Rectal smooth muscle tissue (tissue), 1 donor: ENCODE results near the gene PIGA.

Experiments
- H3K27ac ChIP-seq: one replicate; pipeline ENCODE4 v1.7.0; 2013; ENCODE audit warnings: low read depth, low read length, inconsistent platforms
- H3K27me3 ChIP-seq: one replicate; pipeline ENCODE4 v1.7.0; 2013; ENCODE audit warnings: low read length; ENCODE audit not compliant: control insufficient read depth, insufficient read depth
- H3K36me3 ChIP-seq: one replicate; pipeline ENCODE4 v1.7.0; 2013; ENCODE audit warnings: low read length; ENCODE audit not compliant: control insufficient read depth, insufficient read depth
- H3K4me1 ChIP-seq: one replicate; pipeline ENCODE4 v1.7.0; 2013; ENCODE audit warnings: low read length; ENCODE audit not compliant: control insufficient read depth, insufficient read depth
- H3K4me3 ChIP-seq: one replicate; pipeline ENCODE4 v1.7.0; 2013; ENCODE audit warnings: low read length
- H3K9ac ChIP-seq: one replicate; pipeline ENCODE4 v1.7.0; 2013; ENCODE audit warnings: low read length

The PIGA gene

DNA sequence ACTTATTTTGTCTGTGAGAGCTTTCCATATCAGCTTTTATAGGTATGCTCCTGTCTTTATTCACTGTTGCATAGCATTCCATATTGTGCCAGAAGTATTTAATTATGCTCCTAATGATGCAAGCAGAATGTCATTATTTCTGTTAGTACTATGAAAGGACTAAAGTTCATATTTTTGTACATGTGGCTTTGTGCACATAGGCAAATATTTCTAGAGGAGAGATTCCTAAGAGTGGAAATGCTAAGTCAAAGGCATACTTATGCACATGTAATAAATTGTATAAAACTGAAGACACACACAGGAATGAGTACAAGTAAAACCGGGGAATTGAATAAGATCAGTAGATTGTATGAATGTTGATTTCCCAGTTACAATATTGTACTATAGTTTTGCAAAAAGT is 63.6 kb downstream of the PIGA start:
- H3K36me3 ChIP-seq, result no peaks in the 10 kb centered on the region
- H3K4me1 ChIP-seq, result no peaks in the 10 kb centered on the region
- no peaks in the 10 kb centered on the region for H3K27me3 ChIP-seq
- H3K9ac ChIP-seq, result no peak overlapping the region
- no peak overlapping the region for H3K4me3 ChIP-seq
- H3K27ac ChIP-seq, result no peak overlapping the region

DNA sequence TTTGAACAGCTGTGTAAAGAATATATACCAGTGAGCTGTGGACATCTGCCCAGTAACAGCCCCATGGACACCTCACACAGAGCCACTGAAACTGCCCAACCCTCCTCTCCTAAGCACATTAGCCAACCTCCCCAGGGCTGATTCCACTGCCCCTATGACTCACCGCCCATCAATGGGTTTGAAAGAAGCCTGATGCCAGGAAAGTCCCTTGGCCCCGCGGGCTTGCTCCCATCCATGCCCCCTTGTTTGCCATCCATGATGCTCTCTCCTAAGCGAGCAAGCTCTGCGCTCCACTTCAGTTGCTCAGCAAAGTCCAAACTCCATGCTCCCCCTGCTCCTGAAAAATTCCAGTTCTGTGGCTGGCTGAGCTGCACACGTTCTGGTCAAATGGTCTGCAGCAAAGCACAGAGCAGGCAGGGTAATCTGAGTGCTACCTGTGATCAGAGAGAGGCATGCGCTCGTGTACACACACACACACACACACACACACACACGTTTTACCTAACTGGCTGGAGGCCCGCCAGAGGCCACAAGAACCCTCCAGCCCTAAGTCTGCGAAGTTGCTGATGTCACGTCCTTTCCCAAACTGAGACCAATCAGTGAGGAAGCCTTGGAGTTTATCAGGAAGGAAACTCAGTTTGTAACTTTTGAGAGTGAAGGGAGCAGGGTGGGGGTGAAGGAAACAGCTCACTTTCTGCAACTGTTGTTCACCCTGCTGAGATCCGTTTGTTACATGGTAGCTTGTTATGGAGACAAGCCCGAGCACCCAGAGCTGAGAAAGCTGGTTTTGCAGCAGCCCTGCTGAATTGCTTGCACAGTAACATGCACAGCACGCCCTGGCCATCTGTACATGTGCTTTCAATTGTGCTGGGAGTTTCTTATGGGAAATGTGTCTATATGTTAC is 65.5 kb downstream of the PIGA start, which contains the start of gene ASB9:
Gene ASB9 (minus strand): TSS at position 466 of the 904 bp plus-strand sequence. CDS start 209 bp downstream, at position 257.
- Histone ChIP-seq H3K4me3 (peak within 1 kb of the TSS; percentile 27), H3K4me1 (no peaks in the 10 kb centered on the region), H3K27me3 (no peaks in the 10 kb centered on the region), H3K27ac (no peak within 1 kb of the TSS), H3K36me3 (no peaks in the 10 kb centered on the region), H3K9ac (no peak within 1 kb of the TSS)
